Esophagus mucosa (tissue), 1 donor: ENCODE results near the gene UBA1. TPM values are rescaled to one million over a fixed set of nuclear protein-coding genes. Genes with fewer than 3 reads are reported as not detected.

Source experiments
- ATAC-seq: fragments of 200-7000 bp; cut with Tn5 transposase; one replicate; pipeline ENCODE4 v1.9.1; 2020
- total RNA-seq: library from RNA; stranded (reverse); gene quantifications from one replicate; pipeline ENCODE4 v1.2.4, GENCODE V29; 2023
- donor health status: DM: yes; HTN: yes; CAD: no.

The UBA1 gene
- total RNA-seq, 1 donor from 2014 or later: 190 TPM

DNA sequence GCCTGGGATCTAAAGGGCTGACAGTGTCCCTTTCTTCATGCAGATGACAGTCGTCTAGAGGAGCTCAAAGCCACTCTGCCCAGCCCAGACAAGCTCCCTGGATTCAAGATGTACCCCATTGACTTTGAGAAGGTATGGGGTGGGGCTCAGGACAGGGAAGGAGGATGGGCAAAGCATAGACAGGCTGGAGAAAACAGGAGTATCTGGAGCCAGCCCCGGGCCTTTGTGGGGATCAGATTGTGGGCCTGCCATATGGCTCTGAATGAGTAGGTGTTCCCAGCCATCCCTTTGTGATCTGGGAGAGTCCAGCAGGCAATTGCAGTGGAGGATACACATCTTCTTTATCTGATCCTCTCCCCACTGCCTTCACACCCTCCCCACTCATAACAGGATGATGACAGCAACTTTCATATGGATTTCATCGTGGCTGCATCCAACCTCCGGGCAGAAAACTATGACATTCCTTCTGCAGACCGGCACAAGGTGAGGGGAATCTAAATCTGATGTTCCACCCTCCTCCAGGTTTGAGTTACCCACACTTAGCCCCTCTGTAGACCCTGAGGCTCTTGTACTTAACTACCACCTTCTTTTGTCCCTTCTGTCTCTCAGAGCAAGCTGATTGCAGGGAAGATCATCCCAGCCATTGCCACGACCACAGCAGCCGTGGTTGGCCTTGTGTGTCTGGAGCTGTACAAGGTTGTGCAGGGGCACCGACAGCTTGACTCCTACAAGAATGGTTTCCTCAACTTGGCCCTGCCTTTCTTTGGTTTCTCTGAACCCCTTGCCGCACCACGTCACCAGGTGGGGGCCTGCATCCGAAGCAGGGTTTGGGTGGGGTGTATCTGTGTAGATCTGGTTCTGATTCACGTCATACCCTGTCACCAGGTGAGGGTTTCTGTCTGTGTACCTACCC is 19.0 kb downstream of the UBA1 start:
- ATAC-seq: no peak

DNA sequence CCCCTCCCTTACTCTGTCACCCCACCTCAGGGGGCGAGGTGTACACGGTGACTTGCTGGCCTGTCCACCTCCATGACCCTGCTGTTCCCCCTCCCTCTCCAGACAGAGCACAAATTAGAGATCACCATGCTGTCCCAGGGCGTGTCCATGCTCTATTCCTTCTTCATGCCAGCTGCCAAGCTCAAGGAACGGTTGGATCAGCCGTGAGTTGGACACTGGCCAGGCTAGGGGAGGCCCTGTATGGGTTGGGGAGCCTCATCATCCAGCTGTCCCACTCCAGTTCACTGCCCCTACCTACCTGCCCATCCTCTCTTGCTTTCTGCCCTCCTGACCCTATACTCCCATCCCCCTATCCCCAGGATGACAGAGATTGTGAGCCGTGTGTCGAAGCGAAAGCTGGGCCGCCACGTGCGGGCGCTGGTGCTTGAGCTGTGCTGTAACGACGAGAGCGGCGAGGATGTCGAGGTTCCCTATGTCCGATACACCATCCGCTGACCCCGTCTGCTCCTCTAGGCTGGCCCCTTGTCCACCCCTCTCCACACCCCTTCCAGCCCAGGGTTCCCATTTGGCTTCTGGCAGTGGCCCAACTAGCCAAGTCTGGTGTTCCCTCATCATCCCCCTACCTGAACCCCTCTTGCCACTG is 20.9 kb downstream of the UBA1 start:
- no peak for ATAC-seq

DNA sequence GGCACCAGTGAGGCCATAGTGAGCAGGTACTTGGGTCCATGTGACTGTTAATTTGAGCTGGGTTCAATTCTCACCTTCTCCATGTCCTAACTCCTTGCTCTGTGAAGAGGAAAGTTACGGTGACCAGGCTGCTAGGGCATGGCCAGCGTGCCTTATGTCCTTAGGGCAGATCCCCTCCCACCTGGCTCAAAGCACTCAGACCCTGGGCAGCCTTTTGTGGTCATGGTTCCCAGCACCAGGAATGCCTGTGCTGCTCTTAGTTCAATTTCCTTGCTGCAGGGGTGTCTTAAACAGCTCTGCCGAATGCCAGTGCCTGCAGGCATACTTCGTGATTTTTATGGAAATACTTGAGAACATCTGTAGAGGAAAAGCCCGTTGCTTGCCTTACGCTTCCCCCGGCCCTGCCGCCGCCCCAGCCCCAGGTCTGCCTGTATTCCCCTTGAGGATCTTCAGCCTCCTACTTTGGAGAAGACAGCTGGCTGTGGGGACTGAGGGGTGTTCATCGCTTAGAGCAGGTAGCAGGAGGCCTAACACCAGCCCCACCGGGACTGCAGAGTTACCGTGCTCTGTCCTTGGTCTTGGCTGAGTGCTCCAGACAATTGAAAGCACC is 21.8 kb downstream of the UBA1 start:
- no peak for ATAC-seq

DNA sequence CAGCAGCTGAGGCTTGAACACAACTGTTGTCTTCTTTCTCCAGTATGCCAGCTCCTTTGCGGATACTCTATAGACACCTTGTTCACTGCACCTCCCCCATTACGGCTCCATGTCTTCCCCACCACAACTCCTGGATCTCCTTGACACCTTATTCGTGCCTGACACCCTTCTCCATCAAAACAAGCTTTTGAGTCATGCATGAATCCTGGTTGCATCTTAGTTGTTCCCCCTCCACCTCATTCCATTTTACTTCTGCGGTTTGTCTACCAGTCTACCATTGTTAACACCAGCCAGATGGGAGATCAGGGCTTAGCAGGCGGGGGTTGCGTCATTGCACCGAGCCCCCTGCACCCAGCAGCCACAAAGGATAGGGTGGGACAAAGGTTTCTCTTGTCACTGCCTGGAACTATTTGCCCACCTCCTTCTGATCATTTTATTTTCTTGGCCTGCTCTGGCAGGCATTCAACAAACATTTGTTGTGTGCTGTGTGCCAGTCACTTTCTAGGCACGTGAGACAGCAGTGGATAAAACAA is 22.8 kb downstream of the UBA1 start:
- ATAC-seq: no peak

DNA sequence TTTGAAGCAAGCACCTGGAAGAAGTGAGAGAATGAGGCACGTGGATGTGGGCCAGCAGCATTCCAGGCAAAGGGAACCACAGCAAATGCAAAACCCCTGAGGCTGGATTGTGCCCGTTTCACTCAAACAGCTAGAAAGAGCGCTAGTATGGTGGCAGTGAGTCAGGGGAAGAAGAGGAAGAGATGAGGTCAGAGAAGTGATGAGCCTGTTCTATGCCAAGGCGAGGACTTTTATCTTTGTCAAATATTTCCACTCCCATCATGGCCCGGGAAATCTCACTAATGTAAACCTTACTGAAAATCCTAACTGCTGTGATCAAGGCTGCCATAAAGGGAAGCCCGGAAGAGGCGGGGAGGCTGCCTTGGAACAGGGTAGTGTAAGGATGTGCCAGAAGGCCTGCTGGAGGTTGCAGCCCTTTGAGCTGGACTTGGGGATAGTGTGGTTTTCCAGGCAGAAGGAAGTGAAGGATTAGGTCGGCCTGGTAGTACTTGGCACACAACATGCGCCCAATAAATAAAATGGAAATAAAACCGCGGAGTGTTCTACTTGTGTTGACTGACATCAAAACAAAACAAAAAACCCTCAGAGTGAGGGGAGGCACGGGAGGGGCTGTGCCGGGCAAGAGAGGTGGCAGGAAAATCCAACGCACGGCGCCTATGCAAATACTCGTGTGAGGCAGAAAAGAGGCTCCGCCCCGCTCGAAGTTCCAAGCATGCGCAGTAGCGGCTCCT is 23.7 kb downstream of the UBA1 start:
- peak; percentile 17 for ATAC-seq

DNA sequence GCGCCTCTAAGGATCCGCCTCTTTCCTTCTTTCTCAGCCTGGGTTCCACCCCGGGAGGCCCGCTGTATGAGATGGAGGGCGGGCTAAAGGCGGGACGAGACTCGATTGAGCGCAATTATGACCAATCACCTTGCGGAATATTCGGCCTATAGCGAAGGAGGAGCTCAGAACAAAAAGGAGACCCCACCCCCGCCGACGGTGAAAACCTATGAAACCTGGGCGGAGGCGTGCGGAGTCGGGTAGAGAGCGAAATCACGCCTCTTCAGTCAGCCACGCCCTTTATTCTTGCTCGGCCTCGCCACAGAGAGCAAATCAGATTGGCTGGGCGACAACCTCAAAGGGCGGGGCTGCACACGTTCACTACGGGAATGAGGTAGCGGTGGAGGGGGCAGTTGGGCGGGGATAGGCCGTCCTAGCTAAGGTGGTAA is 24.2 kb downstream of the UBA1 start:
- peak; percentile 89 for ATAC-seq

DNA sequence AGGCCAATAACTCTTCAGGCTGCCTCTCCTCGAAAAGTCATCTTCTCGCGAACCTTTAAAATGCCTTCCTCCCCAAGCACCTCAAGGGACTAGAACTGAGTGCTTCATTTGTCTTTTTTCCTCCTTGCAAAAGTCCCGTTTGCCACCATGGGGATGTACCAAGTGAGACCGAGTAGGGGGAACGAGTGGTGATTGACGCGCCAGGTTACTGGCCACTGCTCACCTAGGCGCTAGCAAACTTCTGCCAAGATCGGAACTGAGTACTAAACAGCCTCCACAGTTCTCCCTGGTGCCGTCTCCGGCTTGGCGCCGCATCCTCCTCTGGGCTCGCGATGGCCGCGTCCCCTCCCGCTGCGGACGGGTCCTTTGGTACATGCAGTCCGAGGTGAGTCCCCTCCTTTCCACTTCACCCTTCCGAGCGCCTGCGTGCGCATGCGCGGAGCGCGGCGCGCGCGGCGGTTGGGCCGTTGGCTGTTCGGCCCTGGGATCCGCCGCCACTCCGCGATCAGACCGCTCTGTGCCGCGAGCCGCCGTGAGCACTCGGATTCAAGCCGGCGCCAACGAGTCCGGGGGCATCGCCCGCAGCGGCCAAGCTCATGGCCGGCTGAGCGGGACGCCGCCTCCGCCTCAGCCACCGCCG is 24.8 kb downstream of the UBA1 start, which contains the start of gene CDK16:
Gene CDK16 (plus strand): TSS at position 402 of the 640 bp plus-strand sequence. CDS start 4,877 bp downstream, outside the sequence.
- peak; percentile 65 for ATAC-seq

DNA sequence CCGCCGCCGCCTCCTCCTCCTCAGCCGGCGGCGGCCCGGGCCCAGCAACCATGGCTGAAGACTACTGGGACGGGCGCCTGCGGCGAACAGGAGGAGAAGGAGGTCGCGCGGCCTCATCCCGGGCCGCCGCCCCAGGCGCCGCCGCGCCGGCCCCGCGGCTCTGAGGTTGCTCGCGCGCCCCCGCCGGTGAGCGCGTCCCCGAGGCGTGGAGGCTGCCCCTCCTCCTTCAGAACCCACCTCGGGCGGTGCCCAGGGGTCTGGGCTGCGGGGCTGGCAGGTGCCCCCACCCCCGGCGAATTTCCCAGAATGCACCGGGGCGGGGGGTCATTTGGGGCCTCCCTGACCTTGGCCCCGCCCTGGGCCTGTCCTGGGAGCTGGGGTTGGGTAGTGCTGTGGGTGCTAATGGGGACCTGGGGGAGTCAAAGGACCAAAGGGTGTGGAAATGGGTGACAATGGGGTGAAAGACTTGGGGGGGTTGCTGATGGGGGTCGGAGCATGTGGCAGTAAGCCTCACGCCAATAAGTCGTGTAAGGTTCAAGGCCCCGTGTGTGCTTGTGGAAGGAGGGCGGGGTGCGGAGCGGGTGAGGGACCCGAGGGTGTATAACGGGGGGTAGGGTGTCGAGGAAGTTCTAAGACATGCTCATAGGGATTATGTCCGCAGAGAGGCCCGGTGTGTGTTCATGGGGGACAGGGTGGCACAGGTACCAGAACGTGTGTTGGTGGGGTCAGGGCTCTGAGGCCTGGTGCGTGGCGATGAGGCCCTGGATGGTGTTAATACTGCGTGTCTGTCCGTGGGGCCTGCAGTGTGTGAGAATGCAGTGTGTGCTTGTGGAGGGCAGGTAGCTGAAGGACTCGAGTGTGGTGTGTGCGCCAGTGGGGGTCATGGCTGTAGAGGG is 25.5 kb downstream of the UBA1 start:
- ATAC-seq: peak; percentile 3

DNA sequence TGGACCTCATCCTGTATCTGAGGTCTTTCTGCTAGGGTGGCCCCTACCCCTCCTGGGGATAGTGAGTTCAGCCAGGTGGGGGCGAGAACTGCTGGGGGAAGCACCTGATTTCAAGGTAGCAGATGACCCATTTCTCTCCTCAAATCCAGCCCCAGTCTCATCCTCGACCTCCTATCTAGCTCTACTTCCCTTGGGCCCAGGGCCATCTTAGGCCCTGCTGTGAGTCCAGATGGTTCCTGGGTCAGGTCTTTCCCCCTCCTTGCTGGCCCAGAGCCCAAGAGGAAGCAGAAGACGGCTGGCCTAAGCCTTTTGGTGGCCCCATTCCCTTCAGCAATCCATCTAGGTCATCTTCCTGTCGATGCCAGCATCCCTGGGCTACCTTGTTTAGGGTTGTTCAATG is 28.1 kb downstream of the UBA1 start:
- no peak for ATAC-seq

DNA sequence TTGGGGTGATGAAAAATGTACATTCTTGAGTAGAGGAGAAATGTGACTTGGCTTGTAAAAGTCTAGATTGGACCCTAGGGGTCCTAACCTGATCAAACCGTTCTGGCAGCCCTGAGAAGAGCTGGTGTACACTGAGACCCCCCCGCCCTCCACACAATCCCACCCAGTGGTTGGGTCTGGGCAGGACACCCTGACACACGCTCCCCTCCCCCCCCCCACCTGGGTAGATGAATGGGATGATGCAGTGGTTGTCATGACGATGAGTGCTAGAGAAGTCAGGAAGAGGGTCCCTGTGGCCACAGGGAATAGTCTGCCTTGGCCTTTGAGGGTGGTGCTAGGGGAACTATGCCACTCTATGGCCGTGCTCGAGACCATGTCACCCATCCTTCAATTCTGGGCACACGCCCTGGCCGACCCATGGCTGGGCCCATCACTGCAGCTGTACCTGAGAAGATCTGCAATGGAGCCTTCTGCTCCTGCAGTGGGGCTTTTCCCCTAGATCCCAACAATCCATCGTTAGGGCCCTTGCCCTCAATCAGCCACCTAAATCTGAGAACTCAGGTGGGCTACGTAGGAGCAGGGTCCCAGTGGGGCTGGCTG is 29.2 kb downstream of the UBA1 start:
- ATAC-seq: no peak

DNA sequence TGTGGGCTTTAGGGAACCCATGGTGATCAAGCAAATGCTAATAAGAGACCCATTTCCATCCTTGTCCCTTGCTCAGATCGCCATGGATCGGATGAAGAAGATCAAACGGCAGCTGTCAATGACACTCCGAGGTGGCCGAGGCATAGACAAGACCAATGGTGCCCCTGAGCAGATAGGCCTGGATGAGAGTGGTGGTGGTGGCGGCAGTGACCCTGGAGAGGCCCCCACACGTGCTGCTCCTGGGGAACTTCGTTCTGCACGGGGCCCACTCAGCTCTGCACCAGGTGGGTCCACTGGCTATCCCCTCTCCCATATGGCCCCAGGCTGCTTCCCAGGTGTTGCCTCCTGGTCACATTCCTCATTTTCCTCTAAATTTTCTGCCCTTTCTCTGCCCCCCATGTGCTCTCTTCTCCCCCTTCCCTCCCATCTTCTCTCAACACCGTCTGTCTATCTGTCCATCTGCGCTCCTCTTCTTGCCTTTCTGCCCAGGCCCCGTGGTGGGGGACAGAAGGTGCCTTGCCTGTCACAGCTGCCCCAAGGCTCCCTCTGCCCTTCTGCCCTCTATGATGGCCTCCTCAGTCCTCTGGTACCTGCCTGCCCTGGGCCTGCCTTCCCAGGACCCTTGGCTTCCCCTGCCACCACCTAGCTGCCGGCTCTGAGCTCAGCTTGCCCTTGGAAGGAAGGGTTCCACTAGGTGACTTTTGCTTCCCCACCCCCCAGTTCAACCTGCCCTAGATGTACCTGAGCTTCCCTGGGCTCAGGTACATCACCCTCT is 30.0 kb downstream of the UBA1 start:
- no peak for ATAC-seq

DNA sequence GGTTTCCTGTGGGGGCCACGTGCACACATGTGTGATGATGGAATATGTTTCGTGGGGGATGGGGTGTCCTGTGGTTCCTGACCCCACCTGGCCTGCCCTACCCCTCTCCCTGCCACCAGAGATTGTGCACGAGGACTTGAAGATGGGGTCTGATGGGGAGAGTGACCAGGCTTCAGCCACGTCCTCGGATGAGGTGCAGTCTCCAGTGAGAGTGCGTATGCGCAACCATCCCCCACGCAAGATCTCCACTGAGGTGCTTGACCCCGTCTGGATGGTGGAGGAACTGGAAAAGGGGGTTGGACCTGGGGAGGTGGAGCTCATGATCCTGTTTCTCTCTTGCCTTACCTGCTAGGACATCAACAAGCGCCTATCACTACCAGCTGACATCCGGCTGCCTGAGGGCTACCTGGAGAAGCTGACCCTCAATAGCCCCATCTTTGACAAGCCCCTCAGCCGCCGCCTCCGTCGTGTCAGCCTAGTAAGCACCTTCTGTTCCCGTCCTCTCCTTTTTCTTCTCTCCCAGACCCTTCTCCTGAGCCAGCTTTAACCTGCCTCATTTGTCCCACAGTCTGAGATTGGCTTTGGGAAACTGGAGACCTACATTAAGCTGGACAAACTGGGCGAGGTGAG is 30.8 kb downstream of the UBA1 start:
- no peak for ATAC-seq

DNA sequence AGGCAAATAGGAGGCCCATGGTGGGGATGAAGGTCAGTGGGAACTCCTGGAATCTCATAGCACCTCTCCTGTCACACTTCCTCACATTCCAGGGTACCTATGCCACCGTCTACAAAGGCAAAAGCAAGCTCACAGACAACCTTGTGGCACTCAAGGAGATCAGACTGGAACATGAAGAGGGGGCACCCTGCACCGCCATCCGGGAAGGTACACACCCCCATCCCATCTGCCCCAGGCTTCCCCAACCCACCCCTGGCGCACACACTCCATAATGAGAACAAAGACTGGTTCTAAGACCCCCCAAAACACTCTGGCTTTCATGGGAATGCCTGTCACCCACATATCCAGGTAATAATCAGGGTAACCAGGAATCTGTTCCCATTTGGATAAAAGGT is 31.3 kb downstream of the UBA1 start:
- no peak for ATAC-seq

DNA sequence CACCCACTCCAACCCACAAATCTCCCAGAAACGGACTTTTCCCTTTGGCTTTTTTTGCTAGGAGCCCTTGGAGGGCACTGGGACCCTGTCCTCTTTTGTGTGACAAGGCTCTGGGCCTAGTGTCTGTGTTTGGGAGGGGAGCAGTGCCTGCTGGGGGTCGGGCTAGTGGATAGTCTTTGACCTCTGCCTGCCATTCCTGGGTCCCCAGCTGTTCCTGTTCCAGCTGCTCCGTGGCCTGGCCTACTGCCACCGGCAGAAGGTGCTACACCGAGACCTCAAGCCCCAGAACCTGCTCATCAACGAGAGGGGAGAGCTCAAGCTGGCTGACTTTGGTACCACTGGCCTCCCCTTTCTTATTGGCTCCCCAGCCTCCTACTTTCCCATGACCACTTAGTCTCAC is 32.4 kb downstream of the UBA1 start:
- ATAC-seq: no peak

DNA sequence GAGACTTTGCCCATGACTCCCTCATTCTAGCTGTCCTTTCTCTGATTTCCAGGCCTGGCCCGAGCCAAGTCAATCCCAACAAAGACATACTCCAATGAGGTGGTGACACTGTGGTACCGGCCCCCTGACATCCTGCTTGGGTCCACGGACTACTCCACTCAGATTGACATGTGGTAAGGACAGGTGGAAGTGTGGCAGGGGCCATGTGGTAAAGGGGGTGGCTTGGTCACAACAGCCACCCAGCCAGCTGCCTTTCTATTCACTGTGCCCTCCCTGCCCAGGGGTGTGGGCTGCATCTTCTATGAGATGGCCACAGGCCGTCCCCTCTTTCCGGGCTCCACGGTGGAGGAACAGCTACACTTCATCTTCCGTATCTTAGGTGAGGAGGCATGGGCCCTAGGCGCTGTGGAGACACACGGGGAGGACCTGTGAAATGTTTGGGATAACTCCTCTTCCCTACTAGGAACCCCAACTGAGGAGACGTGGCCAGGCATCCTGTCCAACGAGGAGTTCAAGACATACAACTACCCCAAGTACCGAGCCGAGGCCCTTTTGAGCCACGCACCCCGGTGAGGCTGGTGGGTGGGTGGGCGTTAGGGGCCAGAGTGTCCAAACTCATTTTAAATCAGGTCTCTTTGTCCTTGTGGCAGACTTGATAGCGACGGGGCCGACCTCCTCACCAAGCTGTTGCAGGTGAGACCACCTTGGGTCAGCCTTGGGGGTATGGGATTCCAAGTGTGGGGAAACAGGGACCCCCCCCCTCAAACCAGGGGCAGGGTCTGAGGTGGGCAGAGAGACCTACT is 33.1 kb downstream of the UBA1 start:
- no peak for ATAC-seq

DNA sequence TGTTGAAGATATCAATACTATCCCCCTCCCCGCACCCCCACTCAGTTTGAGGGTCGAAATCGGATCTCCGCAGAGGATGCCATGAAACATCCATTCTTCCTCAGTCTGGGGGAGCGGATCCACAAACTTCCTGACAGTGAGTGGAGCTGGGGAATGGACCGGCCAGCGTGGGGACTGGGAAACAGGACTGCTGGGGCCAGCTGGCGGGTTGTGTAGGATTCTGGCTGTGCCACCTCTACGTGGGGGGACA is 33.6 kb downstream of the UBA1 start:
- ATAC-seq: no peak

DNA sequence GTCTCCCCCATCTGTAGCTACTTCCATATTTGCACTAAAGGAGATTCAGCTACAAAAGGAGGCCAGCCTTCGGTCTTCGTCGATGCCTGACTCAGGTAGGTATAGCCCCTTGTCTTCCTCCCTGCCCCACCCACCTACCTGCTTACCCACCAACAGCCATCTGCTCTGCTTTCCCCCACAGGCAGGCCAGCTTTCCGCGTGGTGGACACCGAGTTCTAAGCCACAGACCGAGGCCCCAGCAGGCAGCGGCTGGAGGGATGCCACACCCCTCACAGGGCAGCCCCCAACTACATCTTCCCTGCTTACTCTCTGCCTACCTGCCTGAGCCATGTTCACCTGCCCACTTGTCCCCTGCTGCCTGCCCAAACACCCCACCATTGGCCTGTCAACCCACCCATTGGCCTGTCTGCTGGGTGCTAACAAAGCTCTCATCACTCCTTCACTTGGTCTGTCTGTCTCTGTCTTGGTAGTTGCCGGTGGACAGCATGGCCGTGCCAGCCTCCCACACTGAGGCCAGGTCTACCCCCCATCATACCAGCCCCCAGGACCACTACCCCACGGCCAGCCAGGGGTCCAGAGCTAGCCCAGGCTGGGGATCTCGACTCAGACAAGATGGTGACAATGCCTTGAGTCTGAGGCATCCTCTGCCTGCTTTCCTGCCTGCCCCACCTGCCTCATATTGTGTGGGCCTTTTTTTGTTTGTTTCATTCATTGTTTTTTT is 35.1 kb downstream of the UBA1 start:
- no peak for ATAC-seq

DNA sequence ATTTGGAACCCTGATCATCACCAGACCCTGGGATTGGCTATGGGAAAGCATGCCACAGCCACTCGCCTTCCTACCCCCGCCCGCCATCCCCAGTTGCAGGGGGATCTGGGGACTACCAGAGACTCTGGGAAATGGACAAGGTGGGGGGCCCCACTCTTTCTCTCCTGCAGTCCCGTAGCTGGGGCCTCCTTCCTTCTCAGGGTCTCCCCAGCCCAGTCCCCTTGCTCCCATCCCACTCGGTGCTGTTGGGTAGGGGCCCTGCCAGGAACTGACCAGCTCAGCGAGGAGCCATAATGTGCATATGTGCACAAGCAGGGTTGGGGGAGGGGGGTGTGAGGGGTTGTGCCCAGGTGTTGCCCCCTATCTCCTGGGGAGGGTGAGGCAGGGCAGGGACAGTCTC is 35.8 kb downstream of the UBA1 start:
- ATAC-seq: no peak
